T-helper 2 cell treated with Interferon-gamma antibody and Interleukin-4, amounts not matched to agents 100 ng/mL and 5 ng/mL, for 36 hours (primary cell): ENCODE data around the gene TENT5A. TPM values are rescaled to one million over a fixed set of nuclear protein-coding genes. Genes with fewer than 3 reads are reported as not detected.

Experiments used
- intact Hi-C: fragments of 100-400 bp; cut with micrococcal nuclease; formaldehyde crosslinking; loops from one replicate; pipeline ENCODE4 v1.15.1; 2023
- total RNA-seq: library from RNA; stranded (reverse); gene quantifications from 2 replicates; pipeline ENCODE4 v1.2.3, GENCODE V29; 2022

The TENT5A gene
- total RNA-seq, 1 donor from 2014 or later: 1.4 TPM

GRCh38 chr6:81720427-81720826 is 32.1 kb downstream of the TENT5A start:
- intact Hi-C loops: no loop called here

GRCh38 chr6:81718126-81718525 is 34.4 kb downstream of the TENT5A start:
- intact Hi-C loops: no loop called here

GRCh38 chr6:81714684-81715083 is 37.8 kb downstream of the TENT5A start:
- intact Hi-C loops: no loop called here

- intact Hi-C loops: no loop called here
These were observed 39.3 kb downstream of the TENT5A start for GRCh38 chr6:81713205-81713604.

GRCh38 chr6:81708113-81708699 is 44.3 kb downstream of the TENT5A start:
- intact Hi-C loops: no loop called here

- intact Hi-C loops: no loop called here
These were observed 47.8 kb downstream of the TENT5A start for GRCh38 chr6:81704700-81705099.

- intact Hi-C loops: no loop called here
These were observed 52.1 kb downstream of the TENT5A start for GRCh38 chr6:81700414-81700813.

GRCh38 chr6:81697559-81697958 is 54.9 kb downstream of the TENT5A start:
- intact Hi-C loops: no loop called here

GRCh38 chr6:81696524-81696923 is 56.0 kb downstream of the TENT5A start:
- intact Hi-C loops: no loop called here
